NCI-H2107 treated with DMSO at 0.1 percent for 48 hours (cell line): ENCODE results near the gene TIMM21.

ENCODE experiments used
- DNase-seq: peaks from one replicate; lab custom pipeline; 2025; ENCODE audit not compliant: unreplicated experiment; lab: John Stamatoyannopoulos, UW

Gene TIMM21

DNA sequence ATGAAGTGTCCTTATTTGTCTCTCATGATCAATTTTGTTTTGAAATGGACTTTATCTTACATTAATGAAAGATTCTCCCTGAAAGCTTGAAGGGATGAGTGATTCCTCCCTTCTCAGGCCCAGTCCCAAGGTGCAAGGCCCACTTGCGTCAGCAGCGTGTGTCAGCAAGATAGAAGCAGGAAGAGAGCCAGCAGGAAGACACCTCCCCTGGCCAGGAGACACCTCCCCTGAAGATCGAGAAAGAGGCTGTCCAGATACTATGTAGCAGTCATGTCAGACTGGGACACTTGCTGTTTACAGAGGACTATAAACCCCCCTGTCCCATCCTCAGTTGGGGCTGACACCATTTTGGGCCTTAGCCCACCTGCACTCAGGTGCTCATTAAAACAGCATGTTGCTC is 38.3 kb downstream of the TIMM21 start:
- DNase-seq = no peak

DNA sequence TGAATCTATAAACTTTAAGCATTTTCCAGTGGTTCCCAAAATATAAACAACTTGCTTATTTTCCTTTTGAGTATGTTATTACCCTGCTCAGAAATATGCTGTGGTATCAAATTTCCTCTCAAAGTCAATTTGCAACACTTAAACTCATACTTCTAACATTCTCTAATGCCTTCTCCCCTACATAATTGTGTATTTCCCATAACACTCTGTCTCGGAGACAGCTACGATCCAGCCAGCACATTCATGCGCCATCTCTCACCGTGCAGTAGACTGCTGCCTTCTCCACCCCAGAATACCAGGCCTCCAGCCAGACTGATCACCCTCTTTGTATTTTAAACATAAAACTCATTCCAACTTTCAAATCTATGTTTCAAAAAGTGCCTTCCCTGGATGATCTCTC is 41.8 kb downstream of the TIMM21 start:
- DNase-seq = peak; percentile 22

DNA sequence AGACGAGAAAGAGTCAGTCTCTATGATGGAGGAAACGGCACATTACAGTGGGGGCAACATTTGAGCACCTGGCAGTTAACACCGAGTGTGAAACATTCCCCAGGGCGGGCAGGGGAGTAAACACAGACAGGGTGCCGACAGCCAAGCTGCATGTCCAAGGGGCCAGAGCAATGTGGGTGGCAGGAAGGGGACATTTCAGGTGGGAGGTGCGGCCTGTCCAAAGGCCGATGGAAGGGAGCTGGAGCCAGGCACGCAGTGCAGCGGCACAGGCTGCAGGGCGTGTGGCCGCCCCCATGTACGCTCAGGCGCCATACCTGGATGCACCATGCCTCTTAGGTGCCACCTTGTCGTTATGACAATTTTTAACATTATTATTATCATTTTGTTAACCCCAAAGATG is 43.3 kb downstream of the TIMM21 start:
- no peak for DNase-seq

DNA sequence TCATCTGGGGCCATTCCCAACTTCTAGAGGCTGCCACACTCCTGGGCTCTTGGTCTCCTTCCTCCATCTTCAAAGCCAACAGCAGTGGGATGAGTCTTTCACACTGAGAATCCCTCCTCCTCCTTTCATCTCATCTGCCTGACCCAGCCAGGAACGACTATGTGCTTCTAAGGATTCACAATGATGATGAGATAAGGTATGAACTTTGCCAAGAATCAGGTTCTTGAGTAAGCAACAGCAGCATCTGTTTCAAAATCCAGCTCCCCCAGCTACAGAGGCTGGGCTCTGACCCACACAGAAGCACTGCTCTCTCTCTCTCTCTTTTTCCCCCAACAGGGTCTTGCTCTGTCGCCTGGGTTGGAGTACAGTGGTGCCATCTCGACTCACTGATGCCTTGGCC is 46.4 kb downstream of the TIMM21 start:
- DNase-seq = no peak

DNA sequence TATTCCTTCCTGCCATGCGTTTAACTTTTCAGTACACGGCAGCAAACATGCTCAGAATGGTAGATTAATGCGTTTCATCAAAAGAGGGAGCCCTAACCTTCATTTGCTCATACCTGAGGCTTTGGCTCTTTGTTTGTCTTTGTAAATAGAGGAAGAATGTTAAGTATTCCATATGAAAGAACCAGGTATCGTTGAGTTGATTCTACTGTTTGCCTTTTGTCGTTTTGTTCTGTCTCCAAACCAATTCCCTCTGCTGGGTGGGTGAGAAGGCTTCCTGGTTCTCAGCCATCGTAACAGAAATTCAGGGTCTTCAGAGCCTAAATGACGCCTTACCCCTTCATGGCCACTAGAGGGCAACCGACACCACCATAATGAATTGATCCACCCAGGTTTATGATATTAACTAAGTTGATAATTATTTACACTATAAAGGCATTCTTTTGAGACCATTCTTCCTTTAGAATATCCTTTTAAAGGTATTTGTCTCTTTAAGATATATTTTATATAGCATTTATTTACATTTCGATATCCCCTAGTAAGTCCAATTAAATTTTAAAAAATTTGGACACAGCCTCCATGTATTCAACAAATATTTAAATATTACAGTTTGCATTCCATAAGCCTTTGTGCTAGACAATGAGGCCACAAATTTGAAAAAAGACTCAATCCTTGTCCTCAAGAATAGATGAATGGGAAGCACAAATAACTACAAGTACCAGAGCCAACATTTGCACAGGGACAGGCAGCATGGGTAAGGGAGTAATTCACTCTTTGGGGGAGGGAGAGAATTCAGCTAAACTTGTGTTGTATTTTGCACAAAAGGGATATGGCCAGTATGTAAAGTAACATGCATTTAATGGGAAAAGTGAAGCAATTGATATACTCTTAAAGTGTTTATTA is 48.1 kb downstream of the TIMM21 start:
- peak; percentile 86 for DNase-seq

DNA sequence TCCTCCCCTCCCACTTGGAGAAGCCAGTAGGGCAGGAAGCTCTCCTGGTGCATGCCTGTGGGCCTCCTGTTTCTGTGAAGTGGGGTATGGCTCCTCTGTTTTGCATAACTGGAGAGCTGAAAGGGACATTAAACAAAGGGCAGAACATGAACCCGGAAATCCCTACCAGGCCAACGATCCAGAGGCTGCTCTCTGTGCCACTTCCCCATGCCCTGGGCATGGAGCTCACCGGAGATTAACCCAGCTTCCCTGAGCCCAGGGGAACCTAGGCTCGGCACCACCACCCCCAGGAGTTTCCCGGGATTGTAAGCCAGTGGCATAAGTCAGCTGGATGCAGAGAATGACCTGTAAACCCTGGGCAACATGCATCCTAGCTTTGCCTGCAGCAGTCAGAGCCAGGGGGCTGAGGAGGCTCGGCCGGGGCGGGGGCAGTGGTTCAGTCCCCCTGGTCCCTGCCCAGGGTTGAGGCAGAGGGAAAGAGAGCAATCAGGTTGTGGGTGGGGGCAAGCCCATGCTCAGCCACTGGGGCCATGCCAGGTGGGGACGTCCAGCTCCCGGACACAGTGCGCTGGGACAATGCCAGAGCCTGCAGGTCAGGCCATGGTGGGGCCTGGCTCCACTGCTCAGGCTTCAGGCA is 49.5 kb downstream of the TIMM21 start:
- no peak for DNase-seq

DNA sequence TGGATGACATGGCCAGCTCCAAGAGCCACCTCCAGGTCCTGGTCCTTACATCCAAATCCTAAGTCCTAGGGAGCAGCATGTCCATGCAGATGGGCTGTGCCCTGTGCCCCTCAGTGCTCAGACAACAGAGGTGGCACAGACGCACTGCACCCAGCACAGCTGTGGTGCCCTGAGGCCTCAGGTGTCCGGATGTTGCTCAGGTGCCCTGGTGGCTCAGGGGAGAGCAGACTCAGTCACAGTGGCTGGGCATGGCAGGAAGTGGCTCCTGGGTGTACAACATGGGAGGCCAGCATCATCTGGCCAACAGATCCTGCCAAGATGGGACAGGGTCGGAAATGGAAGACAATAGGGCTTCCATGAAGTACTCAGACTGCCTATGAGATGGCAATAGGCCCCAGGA is 50.1 kb downstream of the TIMM21 start:
- DNase-seq = no peak

DNA sequence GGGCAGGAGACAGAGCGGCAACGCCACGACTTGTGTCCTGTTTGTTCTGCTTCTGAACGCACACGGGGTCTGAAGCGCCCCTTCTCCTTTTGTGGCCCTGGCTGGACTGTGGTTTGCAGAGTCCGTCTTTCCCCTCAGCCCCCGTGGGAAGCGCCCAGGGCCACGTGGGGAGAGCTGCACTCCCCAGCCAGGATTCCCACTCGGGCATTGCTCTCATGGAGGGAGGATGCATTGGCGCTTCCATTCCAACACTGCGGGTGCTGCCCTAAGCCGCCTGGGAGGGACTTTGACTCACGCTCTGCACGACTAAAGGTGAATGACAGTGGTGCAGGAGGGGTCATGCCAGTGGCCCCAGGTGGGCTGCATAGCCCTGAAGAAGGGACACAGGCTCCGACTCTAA is 52.5 kb downstream of the TIMM21 start:
- DNase-seq = no peak

DNA sequence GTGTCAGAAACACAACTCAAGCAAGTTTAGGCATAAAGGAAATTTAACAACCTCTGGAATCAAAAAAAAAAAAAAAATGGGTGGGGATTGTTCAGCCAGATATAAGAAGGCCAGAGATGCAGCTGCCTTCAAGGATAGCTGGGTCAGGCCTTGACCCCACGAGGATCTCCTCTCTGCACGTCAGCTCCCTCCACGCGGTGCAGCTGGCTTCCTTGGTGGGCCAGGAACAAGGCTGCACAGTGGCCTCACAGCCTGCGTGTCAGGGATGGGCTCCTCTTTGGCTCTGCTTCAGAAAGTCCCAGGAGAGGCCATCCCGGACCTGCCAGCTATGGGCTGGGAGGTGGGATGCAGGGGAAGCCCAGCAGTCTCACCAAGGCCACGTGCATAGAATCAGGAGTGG is 55.5 kb downstream of the TIMM21 start:
- no peak for DNase-seq

DNA sequence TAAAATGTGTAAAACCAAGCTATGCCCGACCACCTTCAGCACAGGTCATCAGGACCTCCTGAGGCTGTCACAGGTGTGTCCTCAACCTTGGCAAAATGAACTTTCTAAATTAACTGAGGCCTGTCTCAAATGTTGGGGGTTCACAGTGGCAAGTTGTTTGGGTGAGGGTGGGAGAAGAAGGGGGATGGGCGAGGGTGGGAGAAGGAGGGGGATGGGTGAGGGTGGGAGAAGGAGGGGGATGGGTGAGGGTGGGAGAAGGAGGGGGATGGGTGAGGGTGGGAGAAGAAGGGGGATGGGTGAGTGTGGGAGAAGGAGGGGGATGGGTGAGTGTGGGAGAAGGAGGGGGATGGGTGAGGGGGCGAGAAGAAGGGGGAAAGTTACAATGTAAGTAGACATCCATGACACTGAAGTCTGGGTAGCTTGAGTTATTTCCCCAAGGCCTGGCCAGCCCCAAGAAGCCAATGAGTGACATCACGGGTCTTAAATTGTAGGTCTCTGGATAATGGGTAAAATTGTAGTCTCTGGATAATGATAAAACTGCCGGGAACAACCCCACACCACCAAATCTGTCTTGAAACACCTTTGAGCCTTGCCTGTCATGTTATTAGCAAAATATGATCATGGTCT is 56.3 kb downstream of the TIMM21 start:
- DNase-seq = no peak
